NCI-H1105 treated with DMSO at 0.1 percent for 48 hours (cell line): ENCODE results near the gene C14orf132.

Experiments used
- DNase-seq: peaks from one replicate; lab custom pipeline; 2025; lab: John Stamatoyannopoulos, UW

Gene C14orf132

DNA sequence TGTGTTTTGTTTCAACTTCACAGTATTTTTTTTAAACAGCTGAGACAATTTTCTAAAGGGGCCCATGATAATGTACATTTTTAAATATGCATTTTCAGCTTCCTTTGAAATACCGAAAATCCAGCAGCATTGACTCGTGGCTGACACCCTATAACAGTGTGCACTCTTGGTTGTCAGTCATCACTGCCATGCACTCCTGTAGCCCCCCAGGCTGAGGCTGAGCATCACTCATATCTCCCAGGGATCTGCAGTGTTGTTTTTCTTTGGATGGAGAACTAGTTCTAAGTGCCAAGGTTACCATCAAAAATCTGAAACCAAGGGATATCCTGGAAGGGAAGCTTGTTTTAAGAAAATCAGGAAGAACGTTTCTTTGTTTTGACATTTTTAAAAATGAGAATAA, 81.2 kb downstream of the C14orf132 start:
- no peak for DNase-seq

DNA sequence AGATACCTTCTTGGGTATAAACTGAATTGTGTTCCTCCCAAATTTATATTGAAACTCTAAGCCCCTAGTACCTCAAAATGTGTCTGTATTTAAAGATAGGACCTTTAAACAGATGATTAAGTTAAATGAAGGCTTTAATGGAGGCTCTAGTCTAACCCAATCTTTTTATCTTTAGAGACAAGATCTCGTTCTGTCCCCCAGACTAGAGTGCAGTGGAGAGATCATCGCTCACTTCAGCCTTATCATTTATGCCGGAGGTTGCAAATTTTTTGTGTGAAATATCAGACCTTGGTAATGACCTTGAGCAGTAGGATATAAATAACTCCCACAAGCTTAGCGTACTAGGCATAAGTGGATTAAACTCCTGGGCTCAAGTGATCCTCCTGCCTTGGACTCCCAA, 81.8 kb downstream of the C14orf132 start:
- no peak for DNase-seq

- no peak for DNase-seq
These were observed 82.7 kb downstream of the C14orf132 start for GRCh38 chr14:96121660-96122395.

DNA sequence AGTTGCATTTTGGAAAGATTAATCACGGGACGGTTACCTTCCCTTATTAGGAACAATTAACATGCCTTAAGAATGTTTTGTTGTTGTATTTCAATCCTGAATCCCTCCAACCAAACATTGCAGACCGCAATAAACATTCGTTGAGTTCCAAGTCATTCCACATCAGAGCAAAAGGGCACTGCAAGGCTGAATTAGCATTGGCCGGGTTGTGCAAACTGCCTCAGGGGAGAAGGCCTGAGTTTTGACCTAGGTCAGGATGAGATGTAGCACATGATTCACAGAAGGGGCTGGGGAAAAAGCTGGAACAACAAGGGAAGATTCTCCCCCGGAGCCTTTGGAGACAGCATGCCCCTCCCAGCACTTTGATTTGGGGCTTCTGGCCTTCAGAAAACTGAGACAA, 83.3 kb downstream of the C14orf132 start:
- no peak for DNase-seq

- DNase-seq = no peak
These were observed 86.4 kb downstream of the C14orf132 start for GRCh38 chr14:96125536-96125935.

- DNase-seq = no peak
These were observed 87.2 kb downstream of the C14orf132 start for GRCh38 chr14:96126339-96126782.

DNA sequence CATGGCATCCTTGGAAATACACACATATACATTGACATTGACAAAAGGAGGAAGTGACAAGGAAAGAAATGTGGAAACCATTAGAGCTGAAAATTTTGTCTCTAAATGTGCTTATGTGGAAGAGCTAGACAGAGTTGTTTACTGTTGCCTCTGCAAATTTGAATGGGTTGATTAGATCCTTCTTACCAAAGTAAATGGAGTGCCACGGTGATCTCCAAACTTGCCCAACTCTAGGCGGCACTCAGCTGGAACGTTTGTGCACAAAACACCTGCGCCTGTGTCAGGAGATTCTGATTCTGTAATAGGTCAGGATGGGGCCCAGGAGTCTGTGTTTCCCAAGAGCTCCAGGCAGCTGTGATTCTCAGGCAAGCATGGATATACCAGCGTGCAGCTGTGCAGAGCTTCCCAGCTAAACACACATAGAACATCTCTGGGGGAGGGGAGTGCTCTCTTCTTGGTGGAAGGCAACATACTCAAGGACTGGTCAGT, 87.7 kb downstream of the C14orf132 start:
- DNase-seq = no peak

- no peak for DNase-seq
These were observed 90.1 kb downstream of the C14orf132 start for GRCh38 chr14:96129128-96129736.

DNA sequence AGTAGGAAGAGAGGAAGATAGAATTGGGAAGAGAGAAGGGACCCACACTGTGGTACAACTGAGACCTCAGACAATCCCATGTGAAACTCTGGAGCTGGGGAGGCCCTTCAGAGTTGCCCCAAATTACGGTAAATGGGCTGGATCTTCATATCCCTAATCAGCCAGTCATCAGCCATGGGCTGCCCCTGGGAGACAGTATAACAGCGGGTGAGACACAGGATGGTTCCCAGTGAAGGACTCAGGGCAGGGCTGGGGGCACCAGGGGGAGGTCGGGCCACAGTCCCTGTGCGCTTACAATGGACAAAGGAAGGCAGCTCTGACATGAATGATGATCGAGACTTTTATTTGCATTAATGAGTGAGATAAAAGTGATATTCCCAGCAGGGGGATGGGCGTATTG, 91.2 kb downstream of the C14orf132 start:
- DNase-seq = no peak

DNA sequence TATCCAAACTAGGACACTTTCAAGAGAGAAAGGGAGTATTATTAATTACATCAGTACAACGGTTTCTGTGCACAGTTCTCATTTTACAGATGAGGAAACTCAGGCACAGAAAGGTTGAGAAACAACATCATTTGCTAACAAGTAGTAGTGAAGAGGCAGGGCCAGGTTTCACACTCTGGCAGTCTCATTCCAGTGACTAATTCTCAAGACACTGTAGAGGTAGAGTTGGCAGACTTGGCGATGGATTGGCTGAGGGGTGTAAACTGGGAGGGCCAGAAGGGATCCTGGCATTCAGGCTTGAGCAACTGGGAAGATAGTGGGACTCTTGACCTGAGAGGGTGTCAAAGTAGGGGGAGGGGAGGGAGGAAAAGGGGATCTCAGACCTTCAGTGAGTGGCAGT, 91.7 kb downstream of the C14orf132 start:
- no peak for DNase-seq

- no peak for DNase-seq
These were observed 92.7 kb downstream of the C14orf132 start for GRCh38 chr14:96131836-96132235.

GRCh38 chr14:96134508-96134907, 95.3 kb downstream of the C14orf132 start:
- DNase-seq = no peak

DNA sequence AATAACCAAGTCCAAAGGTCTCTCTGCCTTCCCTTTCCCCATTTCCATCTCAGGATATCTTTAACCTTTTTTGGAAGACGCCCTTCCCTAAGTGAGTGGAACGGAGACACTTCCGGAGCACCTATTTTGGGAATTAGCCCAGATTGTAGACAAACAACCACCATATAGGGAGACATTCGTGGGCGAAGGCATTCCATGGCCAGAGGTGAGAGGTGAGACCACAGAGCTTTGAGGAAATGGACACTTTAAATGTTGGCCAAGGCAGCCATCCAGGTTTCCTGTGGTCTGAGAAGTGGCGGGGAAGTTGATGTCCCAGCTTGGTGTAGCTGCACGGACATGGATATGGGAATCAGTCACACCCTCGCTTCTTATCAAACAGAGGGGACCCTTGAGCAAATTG, 96.1 kb downstream of the C14orf132 start:
- no peak for DNase-seq

GRCh38 chr14:96136371-96137005, 97.3 kb downstream of the C14orf132 start:
- peak; percentile 28 for DNase-seq

DNA sequence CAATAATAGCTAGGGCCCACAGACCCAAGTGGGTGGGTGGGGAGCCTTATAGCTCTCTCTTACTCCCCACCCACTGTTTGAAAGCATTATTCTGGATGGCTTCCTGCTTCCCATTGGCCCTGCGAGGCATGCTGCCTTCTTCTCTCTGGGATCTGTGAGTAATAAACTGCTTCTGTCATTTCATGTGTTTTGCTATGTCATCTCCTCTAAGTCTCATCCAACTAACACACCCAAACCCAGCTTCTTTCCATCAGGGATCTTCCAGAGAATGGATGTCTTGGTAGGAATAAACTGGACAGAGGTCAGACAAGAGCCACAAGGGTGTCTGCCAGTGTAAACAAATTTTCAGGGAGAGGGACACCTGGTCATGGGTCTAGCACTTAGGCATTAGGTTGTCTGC, 99.1 kb downstream of the C14orf132 start:
- no peak for DNase-seq

- no peak for DNase-seq
These were observed 100.0 kb downstream of the C14orf132 start for GRCh38 chr14:96139169-96139568.

DNA sequence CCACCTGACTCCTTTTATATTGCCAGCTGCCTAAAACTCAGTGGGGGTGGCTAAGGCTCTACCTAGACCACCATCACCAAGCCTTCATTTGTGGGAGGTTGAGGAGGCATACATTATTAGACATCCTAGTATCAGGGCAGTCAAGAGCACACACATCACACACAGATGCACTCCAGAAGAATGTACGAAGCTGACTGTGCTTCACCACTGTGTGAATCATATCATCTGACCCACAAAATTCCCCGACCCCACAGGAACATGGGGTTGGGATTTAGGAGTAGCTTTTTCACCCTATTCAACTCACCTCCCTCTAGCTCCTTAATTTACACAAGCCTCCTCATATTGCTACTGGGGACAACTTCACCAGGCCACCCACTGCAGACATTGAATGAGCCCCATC, 100.7 kb downstream of the C14orf132 start:
- no peak for DNase-seq

DNA sequence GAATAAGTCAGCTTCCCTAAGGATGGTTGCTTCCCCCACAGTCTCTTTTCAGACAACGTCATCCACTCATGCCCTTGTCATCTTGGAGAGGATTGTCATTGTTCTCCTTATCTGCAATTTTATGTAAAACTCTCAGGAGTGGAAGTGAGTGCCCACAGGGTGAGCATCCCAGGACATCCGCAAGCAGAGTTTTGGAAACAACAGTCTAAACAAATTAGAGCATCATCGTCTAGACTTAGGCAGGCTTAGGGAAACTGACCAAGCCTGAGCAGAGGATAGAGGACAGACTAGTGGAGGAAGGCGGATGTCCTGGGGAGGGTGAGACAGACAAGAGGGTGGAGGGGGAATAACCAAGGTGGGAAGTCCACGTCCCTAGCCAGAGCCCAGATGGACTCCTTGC, 101.8 kb downstream of the C14orf132 start:
- DNase-seq = no peak
